Astrocyte (in vitro differentiated cells and primary cell): ENCODE measurements around the gene SLC25A43. TPM values are rescaled to one million over a fixed set of nuclear protein-coding genes. Genes with fewer than 3 reads are reported as not detected.

ENCODE experiments used
- DNase-seq: peaks from one replicate; pipeline ENCODE4 v3.0.0-alpha.2; 2010; ENCODE audit warnings: low read depth
- FAIRE-seq: peaks from 2 replicates; lab custom pipeline; 2011; peaks lifted over from hg19 to GRCh38; lab: Jason Lieb, UNC
- H2AFZ ChIP-seq: 2 replicates; pipeline ENCODE4 v1.6.0; 2012; ENCODE audit warnings: low read depth, low read length, inconsistent platforms
- H3K27ac ChIP-seq: 2 replicates; pipeline ENCODE4 v1.5.1; 2011; ENCODE audit warnings: low read depth, low read length, inconsistent platforms
- H3K27me3 ChIP-seq: 2 replicates; pipeline ENCODE4 v1.6.0; 2011; ENCODE audit warnings: low read length, inconsistent platforms; ENCODE audit not compliant: insufficient read depth
- H3K36me3 ChIP-seq: 2 replicates; pipeline ENCODE4 v1.5.1; 2011; ENCODE audit warnings: low read length, inconsistent platforms; ENCODE audit not compliant: insufficient read depth
- H3K4me1 ChIP-seq: 2 replicates; pipeline ENCODE4 v1.5.1; 2011; ENCODE audit warnings: low read length, inconsistent platforms; ENCODE audit not compliant: insufficient read depth
- H3K4me2 ChIP-seq: 2 replicates; pipeline ENCODE4 v1.6.0; 2012; ENCODE audit warnings: low read length, inconsistent platforms
- H3K4me3 ChIP-seq: 2 replicates; pipeline ENCODE4 v1.5.1; 2011; ENCODE audit warnings: low read depth, mild to moderate bottlenecking, low read length, inconsistent platforms; ENCODE audit not compliant: insufficient read depth
- H3K79me2 ChIP-seq: 2 replicates; pipeline ENCODE4 v1.6.0; 2012; ENCODE audit warnings: mild to moderate bottlenecking, low read length, inconsistent platforms; ENCODE audit not compliant: insufficient read depth
- H3K9ac ChIP-seq: 2 replicates; pipeline ENCODE4 v1.6.0; 2012; ENCODE audit warnings: mild to moderate bottlenecking, low read length, inconsistent platforms
- H3K9me3 ChIP-seq: 2 replicates; pipeline ENCODE4 v1.5.1; 2012; ENCODE audit warnings: low read depth, mild to moderate bottlenecking, low read length, inconsistent platforms; ENCODE audit not compliant: insufficient read depth
- H4K20me1 ChIP-seq: 2 replicates; pipeline ENCODE4 v1.6.0; 2012; ENCODE audit warnings: low read length, inconsistent platforms; ENCODE audit not compliant: insufficient read depth
- H3K27ac Mint-ChIP-seq: one replicate; pipeline ENCODE4 v1.8.0; 2021; ENCODE audit warnings: mild to moderate bottlenecking, mixed read lengths; ENCODE audit not compliant: unreplicated experiment
- H3K27me3 Mint-ChIP-seq: one replicate; pipeline ENCODE4 v1.8.0; 2021; ENCODE audit warnings: low read depth, mixed read lengths; ENCODE audit not compliant: unreplicated experiment
- H3K36me3 Mint-ChIP-seq: one replicate; pipeline ENCODE4 v1.8.0; 2021; ENCODE audit warnings: low read depth, mixed read lengths; ENCODE audit not compliant: unreplicated experiment
- H3K4me1 Mint-ChIP-seq: one replicate; pipeline ENCODE4 v1.8.0; 2021; ENCODE audit warnings: low read depth, mixed read lengths; ENCODE audit not compliant: unreplicated experiment
- H3K4me3 Mint-ChIP-seq: one replicate; pipeline ENCODE4 v1.8.0; 2021; ENCODE audit warnings: mild to moderate bottlenecking, moderate library complexity, mixed read lengths; ENCODE audit not compliant: unreplicated experiment
- H3K9me3 Mint-ChIP-seq: one replicate; pipeline ENCODE4 v1.8.0; 2021; ENCODE audit warnings: mild to moderate bottlenecking, mixed read lengths; ENCODE audit not compliant: unreplicated experiment
- CTCF ChIP-seq: IDR thresholded peaks from 2 replicates; pipeline ENCODE4 v1.5.1; 2011; ENCODE audit warnings: low read depth, mild to moderate bottlenecking, inconsistent platforms, low read length, moderate library complexity; ENCODE audit not compliant: insufficient read depth
- EZH2 ChIP-seq: IDR thresholded peaks from 2 replicates; pipeline ENCODE4 v1.6.1; 2012; ENCODE audit warnings: mild to moderate bottlenecking, low read length, inconsistent platforms; ENCODE audit not compliant: insufficient read depth
- total RNA-seq: library from RNA; stranded (reverse); gene quantifications from 2 replicates; pipeline ENCODE4 v1.2.1, GENCODE V29; 2021

Gene SLC25A43
- total RNA-seq, 1 donor from 2014 or later, result 11.6 TPM

- Mint-ChIP-seq H3K36me3 (peaks cover 2% of the 10 kb centered on the region), H3K4me3 (no peak overlapping the region), H3K9me3 (no peaks in the 10 kb centered on the region), H3K27me3 (no peaks in the 10 kb centered on the region), H3K4me1 (peaks cover 5% of the 10 kb centered on the region), H3K27ac (no peak overlapping the region)
- DNase-seq (no peak), FAIRE-seq (no peak)
- H4K20me1 ChIP-seq, result no peaks in the 10 kb centered on the region
- no peak overlapping the region for H2AFZ ChIP-seq
- H3K4me1 ChIP-seq, result no peaks in the 10 kb centered on the region
- H3K4me3 ChIP-seq, result no peak overlapping the region
- H3K27ac ChIP-seq, result no peak overlapping the region
- H3K27me3 ChIP-seq, result no peaks in the 10 kb centered on the region
- no peaks in the 10 kb centered on the region for H3K9me3 ChIP-seq
- no peak overlapping the region for H3K9ac ChIP-seq
- no peak overlapping the region for H3K4me2 ChIP-seq
- no peak for TF ChIP-seq EZH2
- TF ChIP-seq CTCF, result no peak
- H3K36me3 ChIP-seq, result no peaks in the 10 kb centered on the region
- H3K79me2 ChIP-seq, result no peaks in the 10 kb centered on the region
Measured at GRCh38 chrX:119419898-119420297, 20.8 kb downstream of the SLC25A43 start.

- Histone ChIP-seq H3K27me3 (no peaks in the 10 kb centered on the region), H3K36me3 (no peaks in the 10 kb centered on the region), H3K9ac (no peak overlapping the region), H3K9me3 (no peaks in the 10 kb centered on the region), H3K27ac (no peak overlapping the region), H3K79me2 (no peaks in the 10 kb centered on the region), H2AFZ (no peak overlapping the region), H4K20me1 (no peaks in the 10 kb centered on the region), H3K4me2 (no peak overlapping the region), H3K4me1 (no peaks in the 10 kb centered on the region), H3K4me3 (no peak overlapping the region)
- H3K4me1 Mint-ChIP-seq, result peaks cover 6% of the 10 kb centered on the region
- TF ChIP-seq CTCF (no peak), EZH2 (no peak)
- no peak overlapping the region for H3K27ac Mint-ChIP-seq
- H3K4me3 Mint-ChIP-seq, result no peak overlapping the region
- peak; percentile 17 for FAIRE-seq
- DNase-seq, result no peak
- H3K36me3 Mint-ChIP-seq, result peaks cover 2% of the 10 kb centered on the region
- H3K9me3 Mint-ChIP-seq, result no peaks in the 10 kb centered on the region
- H3K27me3 Mint-ChIP-seq, result no peaks in the 10 kb centered on the region
Measured at GRCh38 chrX:119421016-119421705, 22.0 kb downstream of the SLC25A43 start.

GRCh38 chrX:119423631-119424030 is 24.5 kb downstream of the SLC25A43 start:
- Histone ChIP-seq H4K20me1 (no peaks in the 10 kb centered on the region), H3K36me3 (no peaks in the 10 kb centered on the region), H3K4me3 (no peak overlapping the region), H2AFZ (no peak overlapping the region), H3K9ac (no peak overlapping the region), H3K27me3 (no peaks in the 10 kb centered on the region), H3K79me2 (no peaks in the 10 kb centered on the region), H3K4me2 (no peak overlapping the region), H3K4me1 (peaks cover 12% of the 10 kb centered on the region), H3K27ac (no peak overlapping the region), H3K9me3 (no peaks in the 10 kb centered on the region)
- no peak for DNase-seq
- Mint-ChIP-seq H3K4me3 (no peak overlapping the region), H3K27me3 (no peaks in the 10 kb centered on the region), H3K9me3 (no peaks in the 10 kb centered on the region), H3K36me3 (peaks cover 2% of the 10 kb centered on the region), H3K27ac (no peak overlapping the region), H3K4me1 (peaks cover 19% of the 10 kb centered on the region)
- TF ChIP-seq EZH2 (no peak), CTCF (no peak)
- no peak for FAIRE-seq
